Panc1 (cell line): ENCODE measurements around the gene TRIM61. TPM values are rescaled to one million over a fixed set of nuclear protein-coding genes. Genes with fewer than 3 reads are reported as not detected.
"Not testable (repeated sequence)": the region's sequence is repeated elsewhere in the genome, so short reads cannot be mapped to it uniquely, and the experiment has no call there.

Source experiments
- ATAC-seq: fragments of 200-7000 bp; cut with Tn5 transposase; 2 replicates; pipeline ENCODE4 v1.9.1; 2020; ENCODE audit warnings: mild to moderate bottlenecking, moderate library complexity
- BruUV-seq: library from RNA; stranded (reverse); fragments of 400-500 nt; replicated peaks from 2 replicates; lab custom pipeline; 2021; lab: Mats Ljungman, UMichigan
- CTCF ChIA-PET: fragments of 300-600 bp; sonication (Branson Sonifier 250); formaldehyde crosslinking; loops from one replicate; lab custom pipeline; 2022; ENCODE audit warnings: antibody characterized with exemption; lab: Charles Lee
- POLR2A ChIA-PET: fragments of 300-600 bp; sonication (Branson Sonifier 250); formaldehyde crosslinking; loops from one replicate; lab custom pipeline; 2022; ENCODE audit warnings: antibody characterized with exemption; lab: Charles Lee
- DNase-seq: peaks from one replicate; pipeline ENCODE4 v3.0.0-alpha.2; 2010; ENCODE audit warnings: low read depth, low spot score
- H3K27ac ChIP-seq: 2 replicates; pipeline ENCODE4 v1.5.1; 2011; ENCODE audit warnings: mild to moderate bottlenecking, low read length, inconsistent platforms
- H3K27me3 ChIP-seq: fragments of 200-500 bp; sonication (Bioruptor generic); 2 replicates; pipeline ENCODE4 v1.6.0; 2014; ENCODE audit warnings: low read length, inconsistent platforms; ENCODE audit not compliant: control insufficient read depth, insufficient read depth
- H3K36me3 ChIP-seq: fragments of 200-500 bp; sonication (Bioruptor generic); 2 replicates; pipeline ENCODE4 v1.5.1; 2014; ENCODE audit warnings: inconsistent platforms, mild to moderate bottlenecking, low read length, moderate library complexity; ENCODE audit not compliant: control insufficient read depth, insufficient read depth
- H3K4me1 ChIP-seq: 2 replicates; pipeline ENCODE4 v1.5.1; 2011; ENCODE audit warnings: inconsistent platforms, mild to moderate bottlenecking, low read length, moderate library complexity; ENCODE audit not compliant: control insufficient read depth, insufficient read depth
- H3K4me3 ChIP-seq, 2 experiments: 2 replicates each; pipeline ENCODE4 v1.5.1; 2011 to 2012; ENCODE audit warnings: low read depth in 2 of 2, low read length in 2 of 2, mild to moderate bottlenecking in 2 of 2, inconsistent platforms in 1 of 2, moderate library complexity in 1 of 2
- H3K9me3 ChIP-seq: fragments of 200-500 bp; sonication (Bioruptor generic); 2 replicates; pipeline ENCODE4 v1.5.1; 2014; ENCODE audit warnings: low read depth, mild to moderate bottlenecking, inconsistent platforms, low read length, moderate library complexity; ENCODE audit not compliant: control insufficient read depth, insufficient read depth
- POLR2AphosphoS5 ChIP-seq: IDR thresholded peaks from 2 replicates; pipeline ENCODE4 v1.6.1; 2012; ENCODE audit warnings: mild to moderate bottlenecking, low read depth, low read length, moderate library complexity
- SIN3A ChIP-seq: IDR thresholded peaks from 2 replicates; pipeline ENCODE4 v1.6.1; 2012; ENCODE audit warnings: low read depth, mild to moderate bottlenecking, low read length, moderate library complexity, borderline replicate concordance; ENCODE audit not compliant: insufficient read depth
- TCF7L2 ChIP-seq: IDR thresholded peaks from 2 replicates; pipeline ENCODE4 v1.6.1; 2011; ENCODE audit warnings: mild to moderate bottlenecking, low read depth, low read length, inconsistent platforms
- in situ Hi-C: cut with HindIII; loops from 2 replicates; pipeline ENCODE4 v1.10.0; 2016; ENCODE audit warnings: low sequenced_read_pairs, low pct_unique_long_range_greater_than_20kb
- intact Hi-C: fragments of 100-400 bp; cut with micrococcal nuclease; formaldehyde crosslinking; loops from one replicate; pipeline ENCODE4 v1.10.0; 2022; ENCODE audit not compliant: unreplicated experiment
- total RNA-seq: library from RNA; stranded (reverse); gene quantifications from one replicate; pipeline ENCODE4 v1.2.1, GENCODE V29; 2021; ENCODE audit not compliant: unreplicated experiment
- TF ChIP-seq, protein P1 (sequence below), 2 experiments: IDR thresholded peaks; 2 replicates each; pipeline ENCODE4 v1.6.1; 2011 to 2012; ENCODE audit warnings: low read depth in 2 of 2, control low read depth in 1 of 2, low read length in 1 of 2, mild to moderate bottlenecking in 1 of 2, moderate library complexity in 1 of 2; ENCODE audit not compliant: insufficient read depth in 1 of 2
- TF ChIP-seq, protein P2 (sequence below): fragments of 450-650 bp; IDR thresholded peaks from 2 replicates; pipeline ENCODE4 v1.5.1; 2017; ENCODE audit warnings: mild to moderate bottlenecking

The TRIM61 gene
- total RNA-seq, 1 experiment from 2014 or later = not detected

DNA sequence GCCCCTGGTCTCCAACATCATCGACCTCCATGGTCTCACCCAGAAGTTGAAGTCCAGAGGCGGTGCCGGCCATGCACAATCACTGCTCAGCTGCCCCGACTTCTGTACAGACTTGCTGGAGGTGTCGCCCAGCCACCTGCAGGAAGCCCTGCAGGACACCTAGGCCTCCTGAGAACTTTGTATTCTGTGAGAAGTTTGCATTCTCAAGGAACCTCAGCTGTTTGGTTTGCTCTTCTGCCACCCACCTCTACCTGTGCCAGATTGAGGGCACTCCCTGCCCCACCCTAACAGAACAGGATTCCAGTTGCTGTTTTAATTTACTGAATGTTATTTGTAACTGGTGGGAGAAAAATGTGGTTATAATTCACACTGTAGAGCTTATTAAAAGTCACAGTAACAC, 46.8 kb downstream of the TRIM61 start:
- BruUV-seq = no TSS peak
- Histone ChIP-seq H3K27ac (no peak overlapping the region), H3K9me3 (no peaks in the 10 kb centered on the region), H3K27me3 (no peaks in the 10 kb centered on the region), H3K4me1 (no peaks in the 10 kb centered on the region), H3K36me3 (no peaks in the 10 kb centered on the region), H3K4me3 (no peak overlapping the region)
- DNase-seq (no peak), ATAC-seq (no peak)
- CTCF ChIA-PET = no interaction called here
- intact Hi-C loops = no loop called here
- TF ChIP-seq, protein P1, sequence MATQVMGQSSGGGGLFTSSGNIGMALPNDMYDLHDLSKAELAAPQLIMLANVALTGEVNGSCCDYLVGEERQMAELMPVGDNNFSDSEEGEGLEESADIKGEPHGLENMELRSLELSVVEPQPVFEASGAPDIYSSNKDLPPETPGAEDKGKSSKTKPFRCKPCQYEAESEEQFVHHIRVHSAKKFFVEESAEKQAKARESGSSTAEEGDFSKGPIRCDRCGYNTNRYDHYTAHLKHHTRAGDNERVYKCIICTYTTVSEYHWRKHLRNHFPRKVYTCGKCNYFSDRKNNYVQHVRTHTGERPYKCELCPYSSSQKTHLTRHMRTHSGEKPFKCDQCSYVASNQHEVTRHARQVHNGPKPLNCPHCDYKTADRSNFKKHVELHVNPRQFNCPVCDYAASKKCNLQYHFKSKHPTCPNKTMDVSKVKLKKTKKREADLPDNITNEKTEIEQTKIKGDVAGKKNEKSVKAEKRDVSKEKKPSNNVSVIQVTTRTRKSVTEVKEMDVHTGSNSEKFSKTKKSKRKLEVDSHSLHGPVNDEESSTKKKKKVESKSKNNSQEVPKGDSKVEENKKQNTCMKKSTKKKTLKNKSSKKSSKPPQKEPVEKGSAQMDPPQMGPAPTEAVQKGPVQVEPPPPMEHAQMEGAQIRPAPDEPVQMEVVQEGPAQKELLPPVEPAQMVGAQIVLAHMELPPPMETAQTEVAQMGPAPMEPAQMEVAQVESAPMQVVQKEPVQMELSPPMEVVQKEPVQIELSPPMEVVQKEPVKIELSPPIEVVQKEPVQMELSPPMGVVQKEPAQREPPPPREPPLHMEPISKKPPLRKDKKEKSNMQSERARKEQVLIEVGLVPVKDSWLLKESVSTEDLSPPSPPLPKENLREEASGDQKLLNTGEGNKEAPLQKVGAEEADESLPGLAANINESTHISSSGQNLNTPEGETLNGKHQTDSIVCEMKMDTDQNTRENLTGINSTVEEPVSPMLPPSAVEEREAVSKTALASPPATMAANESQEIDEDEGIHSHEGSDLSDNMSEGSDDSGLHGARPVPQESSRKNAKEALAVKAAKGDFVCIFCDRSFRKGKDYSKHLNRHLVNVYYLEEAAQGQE (IDR thresholded peaks at IDR 0.05; ENCODE audit: insufficient read depth in 1 of 2, low read depth in 2 of 2, low read length in 1 of 2) = no peak
- no peak for TF ChIP-seq SIN3A
- TF ChIP-seq POLR2AphosphoS5 = no peak
- TF ChIP-seq TCF7L2 = no peak
- TF ChIP-seq, protein P2, sequence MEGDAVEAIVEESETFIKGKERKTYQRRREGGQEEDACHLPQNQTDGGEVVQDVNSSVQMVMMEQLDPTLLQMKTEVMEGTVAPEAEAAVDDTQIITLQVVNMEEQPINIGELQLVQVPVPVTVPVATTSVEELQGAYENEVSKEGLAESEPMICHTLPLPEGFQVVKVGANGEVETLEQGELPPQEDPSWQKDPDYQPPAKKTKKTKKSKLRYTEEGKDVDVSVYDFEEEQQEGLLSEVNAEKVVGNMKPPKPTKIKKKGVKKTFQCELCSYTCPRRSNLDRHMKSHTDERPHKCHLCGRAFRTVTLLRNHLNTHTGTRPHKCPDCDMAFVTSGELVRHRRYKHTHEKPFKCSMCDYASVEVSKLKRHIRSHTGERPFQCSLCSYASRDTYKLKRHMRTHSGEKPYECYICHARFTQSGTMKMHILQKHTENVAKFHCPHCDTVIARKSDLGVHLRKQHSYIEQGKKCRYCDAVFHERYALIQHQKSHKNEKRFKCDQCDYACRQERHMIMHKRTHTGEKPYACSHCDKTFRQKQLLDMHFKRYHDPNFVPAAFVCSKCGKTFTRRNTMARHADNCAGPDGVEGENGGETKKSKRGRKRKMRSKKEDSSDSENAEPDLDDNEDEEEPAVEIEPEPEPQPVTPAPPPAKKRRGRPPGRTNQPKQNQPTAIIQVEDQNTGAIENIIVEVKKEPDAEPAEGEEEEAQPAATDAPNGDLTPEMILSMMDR = no peak
- in situ Hi-C loops = no loop called here
- POLR2A ChIA-PET = no interaction called here

DNA sequence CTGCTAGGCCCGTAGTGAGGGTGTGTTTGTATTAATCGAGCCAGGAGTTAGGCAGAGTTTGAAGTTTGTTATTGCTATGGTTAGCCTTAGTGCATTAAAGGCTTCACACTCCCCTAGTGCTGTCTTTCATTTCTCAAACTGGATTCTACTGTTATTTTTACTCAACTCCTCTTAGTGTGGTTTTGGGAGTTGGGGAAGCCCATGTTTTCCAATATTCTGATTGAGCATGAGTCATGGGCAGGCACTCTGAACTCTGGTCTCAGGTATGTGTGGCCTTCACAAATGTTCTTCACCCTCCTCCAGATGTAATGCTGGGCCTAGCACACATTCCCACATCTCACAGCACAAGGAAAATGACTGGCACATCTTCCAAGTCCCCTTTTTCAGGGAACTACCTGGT, 50.4 kb downstream of the TRIM61 start:
- H3K27me3 ChIP-seq, H3K4me3 ChIP-seq, ATAC-seq, H3K9me3 ChIP-seq, H3K4me1 ChIP-seq, DNase-seq, H3K27ac ChIP-seq, CTCF ChIA-PET, POLR2A ChIA-PET, H3K36me3 ChIP-seq, in situ Hi-C loops, intact Hi-C loops, BruUV-seq: not testable (repeated sequence)

- Histone ChIP-seq H3K9me3 (no peaks in the 10 kb centered on the region), H3K4me3 (no peak overlapping the region), H3K4me1 (no peaks in the 10 kb centered on the region), H3K27me3 (no peaks in the 10 kb centered on the region), H3K27ac (no peak overlapping the region), H3K36me3 (no peaks in the 10 kb centered on the region)
- CTCF ChIA-PET = no interaction called here
- in situ Hi-C loops = no loop called here
- ATAC-seq = no peak
- intact Hi-C loops = no loop called here
- POLR2A ChIA-PET = no interaction called here
- DNase-seq = no peak
- BruUV-seq = no TSS peak
- no peak for TF ChIP-seq SIN3A
- TF ChIP-seq, protein P1 (IDR thresholded peaks at IDR 0.05; ENCODE audit: insufficient read depth in 1 of 2, low read depth in 2 of 2, low read length in 1 of 2) = no peak
- no peak for TF ChIP-seq TCF7L2
- no peak for TF ChIP-seq POLR2AphosphoS5
- TF ChIP-seq, protein P2 = no peak
Measured at GRCh38 chr4:164926301-164926700, 51.2 kb downstream of the TRIM61 start.
